HepG2 (cell line): ENCODE data around the gene ARHGEF7. TPM values are rescaled to one million over a fixed set of nuclear protein-coding genes. Genes with fewer than 3 reads are reported as not detected.

Experiments used
- ATAC-seq: fragments of 200-7000 bp; cut with Tn5 transposase; 3 replicates; pipeline ENCODE4 v1.9.1; 2020; ENCODE audit warnings: mild to moderate bottlenecking, moderate library complexity
- BruUV-seq: library from RNA; stranded (reverse); fragments of 400-500 nt; replicated peaks from 2 replicates; lab custom pipeline; 2021; lab: Mats Ljungman, UMichigan
- CTCF ChIA-PET: fragments of 300-600 bp; formaldehyde crosslinking; extraction: SDS; loops from one replicate; lab custom pipeline; 2021; ENCODE audit warnings: low total read pairs, inconsistent platforms, low intra/inter-chr PET ratio; lab: Yijun Ruan, JAX
- POLR2A ChIA-PET: fragments of 350-600 bp; sonication (Branson Sonifier 250); formaldehyde crosslinking; loops from one replicate; lab custom pipeline; 2020; ENCODE audit warnings: antibody characterized with exemption, inconsistent platforms; lab: Yijun Ruan, JAX
- DNase-seq: peaks from one replicate; pipeline ENCODE4 v3.0.0-alpha.2; 2015; ENCODE audit warnings: low spot score
- FAIRE-seq: peaks from 3 replicates; lab custom pipeline; 2011; peaks lifted over from hg19 to GRCh38; lab: Jason Lieb, UNC
- H2AFZ ChIP-seq: one replicate; pipeline ENCODE4 v1.6.1; 2011; ENCODE audit warnings: low read length, inconsistent platforms
- H3K27ac ChIP-seq: fragments of 300-600 bp; 3 replicates; pipeline ENCODE4 v1.8.0; 2011; ENCODE audit warnings: mixed run types, mild to moderate bottlenecking, mixed read lengths, low read length, inconsistent platforms; ENCODE audit not compliant: insufficient read depth; ENCODE audit errors: extremely low read length
- H3K27me3 ChIP-seq, 2 experiments: fragments of 200-600 bp in 1 of 2; 2 replicates in 1 of 2; 3 replicates in 1 of 2; pipeline versions ENCODE4 v1.6.0 to v1.8.0; 2011; ENCODE audit warnings: low read length in 2 of 2, mild to moderate bottlenecking in 2 of 2, moderate library complexity in 2 of 2, inconsistent platforms in 1 of 2; ENCODE audit not compliant: insufficient read depth in 2 of 2, control insufficient read depth in 1 of 2
- H3K36me3 ChIP-seq, 2 experiments: fragments of 200-600 bp in 1 of 2; replicated peaks in 1 of 2; 2 replicates in 1 of 2; 3 replicates in 1 of 2; pipeline versions ENCODE4 v1.5.1 to v1.8.0; 2011; ENCODE audit warnings: low read length in 2 of 2, inconsistent platforms in 1 of 2; ENCODE audit not compliant: insufficient read depth in 2 of 2, control insufficient read depth in 1 of 2
- H3K4me1 ChIP-seq: 2 replicates; pipeline ENCODE4 v1.5.1; 2012; ENCODE audit warnings: low read length, inconsistent platforms; ENCODE audit not compliant: insufficient read depth
- H3K4me2 ChIP-seq: 2 replicates; pipeline ENCODE4 v1.6.0; 2011; ENCODE audit warnings: low read depth, low read length, inconsistent platforms
- H3K4me3 ChIP-seq, 3 experiments: fragments of 200-600 bp in 1 of 3; sonication (generic), shearing (Covaris generic) in 1 of 3; replicated peaks in 1 of 3; 2 replicates each; pipeline ENCODE4 v1.5.1; 2011 to 2016; ENCODE audit warnings: low read length in 3 of 3, inconsistent platforms in 2 of 3, low read depth in 2 of 3, mild to moderate bottlenecking in 2 of 3, control low read depth in 1 of 3, mixed read lengths in 1 of 3; ENCODE audit not compliant: insufficient read depth in 1 of 3
- H3K79me2 ChIP-seq: one replicate; pipeline ENCODE4 v1.6.1; 2011; ENCODE audit warnings: low read length, inconsistent platforms; ENCODE audit not compliant: insufficient read depth
- H3K9ac ChIP-seq: 2 replicates; pipeline ENCODE4 v1.6.0; 2011; ENCODE audit warnings: mild to moderate bottlenecking, low read depth, low read length, inconsistent platforms; ENCODE audit not compliant: insufficient read depth
- H3K9me3 ChIP-seq: 2 replicates; pipeline ENCODE4 v1.5.1; 2012; ENCODE audit warnings: mild to moderate bottlenecking, low read length
- H4K20me1 ChIP-seq: 2 replicates; pipeline ENCODE4 v1.6.0; 2011; ENCODE audit warnings: inconsistent platforms, mild to moderate bottlenecking, low read length, moderate library complexity; ENCODE audit not compliant: insufficient read depth
- HCFC1 ChIP-seq: fragments of 150-350 bp; IDR thresholded peaks from 2 replicates; pipeline ENCODE4 v1.6.1; 2014; ENCODE audit warnings: low read depth, low read length
- HOXA3 ChIP-seq: sonication (generic); formaldehyde crosslinking; IDR thresholded peaks from 2 replicates; pipeline ENCODE4 v1.5.0; 2020; ENCODE audit warnings: missing genetic modification reagents
- ISX ChIP-seq: sonication (generic); formaldehyde crosslinking; conservative IDR thresholded peaks from 2 replicates; pipeline ENCODE4 v1.5.0; 2020; ENCODE audit warnings: missing genetic modification reagents
- PTBP1 ChIP-seq: fragments of 200-400 bp; formaldehyde crosslinking; IDR thresholded peaks from 2 replicates; pipeline ENCODE4 v1.6.1; 2018; ENCODE audit warnings: low read length, low read depth; ENCODE audit not compliant: poor library complexity, severe bottlenecking
- RAD21 ChIP-seq: fragments of 450-650 bp; formaldehyde crosslinking; IDR thresholded peaks from 2 replicates; pipeline ENCODE4 v1.5.0; 2020; ENCODE audit warnings: mild to moderate bottlenecking
- RARG ChIP-seq: sonication (generic); formaldehyde crosslinking; IDR thresholded peaks from 2 replicates; pipeline ENCODE4 v1.4.0; 2020; ENCODE audit warnings: low read depth, mild to moderate bottlenecking, missing genetic modification reagents
- RELA ChIP-seq: sonication (generic); formaldehyde crosslinking; IDR thresholded peaks from 2 replicates; pipeline ENCODE4 v1.4.0; 2020; ENCODE audit warnings: missing genetic modification reagents
- ZNF552 ChIP-seq: sonication (generic); formaldehyde crosslinking; IDR thresholded peaks from 2 replicates; pipeline ENCODE4 v1.9.0; 2022; ENCODE audit warnings: missing genetic modification reagents, mild to moderate bottlenecking, borderline replicate concordance
- ZNF83 ChIP-seq: sonication (generic); formaldehyde crosslinking; IDR thresholded peaks from 2 replicates; pipeline ENCODE4 v1.4.0; 2020; ENCODE audit warnings: missing genetic modification reagents, mild to moderate bottlenecking, borderline replicate concordance
- ZSCAN22 ChIP-seq: sonication (generic); formaldehyde crosslinking; IDR thresholded peaks from 2 replicates; pipeline ENCODE4 v1.4.0; 2020; ENCODE audit warnings: mild to moderate bottlenecking, missing genetic modification reagents
- WGBS: methylation state at CpG from one replicate; pipeline ENCODE4 v1.1.6; 2017; ENCODE audit warnings: low lambda C conversion rate; 5-methylcytosine and 5-hydroxymethylcytosine counted together
- in situ Hi-C: cut with HindIII; loops from 2 replicates; pipeline ENCODE4 v1.10.0; 2017; ENCODE audit warnings: low pct_unique_long_range_greater_than_20kb; ENCODE audit not compliant: extremely low pct_ligation_motif_present
- intact Hi-C: fragments of 100-400 bp; cut with micrococcal nuclease; formaldehyde crosslinking; loops from one replicate; pipeline ENCODE4 v1.10.0; 2022; ENCODE audit not compliant: unreplicated experiment
- polyA plus RNA-seq, 8 experiments: library from polyadenylated mRNA; depleted of rRNA in 3 of 8; stranded (reverse) in 7 of 8; unstranded in 1 of 8; fragments of >200 nt; fragmentation: Illumina TruSeq in 4 of 8; extraction: Trizol in 4 of 8; gene quantifications; 2 replicates each; pipeline versions ENCODE4 v1.2.1 to v1.2.3, GENCODE V29; 2011 to 2016; ENCODE audit warnings: low read depth in 4 of 8, missing spikeins in 1 of 8, mixed read lengths in 1 of 8; ENCODE audit not compliant: insufficient read depth in 1 of 8
- total RNA-seq, 5 experiments: library from RNA; depleted of rRNA; stranded (reverse); fragments of >200 nt; fragmentation: Illumina TruSeq; extraction: Trizol; gene quantifications; 2 replicates each; pipeline ENCODE4 v1.2.3, GENCODE V29; 2016; ENCODE audit warnings: low read depth in 1 of 5
- TF ChIP-seq, protein P1 (sequence below): sonication (generic); formaldehyde crosslinking; IDR thresholded peaks from 2 replicates; pipeline ENCODE4 v1.4.0; 2020; ENCODE audit warnings: mild to moderate bottlenecking, low read depth, missing genetic modification reagents
- TF ChIP-seq, protein P2 (sequence below): sonication (generic); formaldehyde crosslinking; IDR thresholded peaks from 2 replicates; pipeline ENCODE4 v1.5.0; 2020; ENCODE audit warnings: missing genetic modification reagents

Gene ARHGEF7
- total and polyA plus RNA-seq, 2 of the 13 experiments (the other 11 are each of a cell fraction or from before 2014, with no cell fraction given) = 15.7 to 22.3 TPM

DNA sequence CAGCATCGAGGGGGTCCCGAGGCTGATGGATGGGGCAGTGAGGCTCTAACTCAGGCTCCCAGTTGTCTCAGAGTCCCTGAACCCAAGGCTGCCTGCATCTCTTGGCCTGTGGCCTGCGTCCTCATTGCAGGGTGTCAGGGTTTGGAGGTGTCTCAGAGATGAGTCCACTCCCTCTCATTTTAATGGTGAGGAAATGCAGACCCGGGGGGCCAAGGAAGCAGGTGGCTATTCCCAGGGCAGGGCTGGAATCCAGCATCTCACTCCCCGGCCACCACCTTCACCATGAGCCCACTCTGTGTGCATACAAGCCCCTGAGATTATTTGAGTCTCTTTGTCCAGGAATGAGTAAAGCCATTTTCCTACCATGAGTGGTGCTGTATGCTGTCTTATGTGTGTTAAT lies 226.8 kb downstream of the ARHGEF7 start (continued):
- TF ChIP-seq RAD21 (no peak), ZNF83 (CRISPR knock-in tag) (no peak), PTBP1 (no peak)
- TF ChIP-seq, protein P1, sequence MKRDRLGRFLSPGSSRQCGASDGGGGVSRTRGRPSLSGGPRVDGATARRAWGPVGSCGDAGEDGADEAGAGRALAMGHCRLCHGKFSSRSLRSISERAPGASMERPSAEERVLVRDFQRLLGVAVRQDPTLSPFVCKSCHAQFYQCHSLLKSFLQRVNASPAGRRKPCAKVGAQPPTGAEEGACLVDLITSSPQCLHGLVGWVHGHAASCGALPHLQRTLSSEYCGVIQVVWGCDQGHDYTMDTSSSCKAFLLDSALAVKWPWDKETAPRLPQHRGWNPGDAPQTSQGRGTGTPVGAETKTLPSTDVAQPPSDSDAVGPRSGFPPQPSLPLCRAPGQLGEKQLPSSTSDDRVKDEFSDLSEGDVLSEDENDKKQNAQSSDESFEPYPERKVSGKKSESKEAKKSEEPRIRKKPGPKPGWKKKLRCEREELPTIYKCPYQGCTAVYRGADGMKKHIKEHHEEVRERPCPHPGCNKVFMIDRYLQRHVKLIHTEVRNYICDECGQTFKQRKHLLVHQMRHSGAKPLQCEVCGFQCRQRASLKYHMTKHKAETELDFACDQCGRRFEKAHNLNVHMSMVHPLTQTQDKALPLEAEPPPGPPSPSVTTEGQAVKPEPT (CRISPR knock-in tag) = no peak

DNA sequence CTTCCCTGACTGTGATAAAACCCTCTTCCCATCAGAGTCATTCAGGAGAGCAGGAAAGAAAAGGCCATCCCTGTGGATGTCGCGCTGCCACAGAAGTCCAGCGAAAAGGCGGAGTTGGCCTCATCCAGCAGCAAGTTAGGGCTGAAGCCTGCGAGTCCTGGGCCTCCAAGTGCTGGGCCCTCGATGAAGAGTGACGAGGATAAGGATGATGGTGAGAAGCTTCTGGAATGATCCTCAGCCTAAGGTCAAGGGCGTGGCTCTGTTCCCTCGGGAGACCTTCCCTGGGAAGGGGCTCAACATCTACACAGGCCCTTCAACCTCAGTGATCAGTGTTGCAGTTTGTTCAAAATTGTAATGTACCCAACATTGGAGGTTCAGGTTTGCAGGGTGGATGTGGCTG lies 227.6 kb downstream of the ARHGEF7 start:
- H3K27me3 ChIP-seq = peaks cover 0 to 7% of the 10 kb centered on the region in 2 experiments; a peak in 1 of 5 replicates
- H3K27ac ChIP-seq = no peak overlapping the region
- no peak for TF ChIP-seq HOXA3 (CRISPR knock-in tag)
- TF ChIP-seq ZNF552 (CRISPR knock-in tag) = no peak
- TF ChIP-seq RELA (CRISPR knock-in tag) = no peak
- no peak for TF ChIP-seq ISX (CRISPR knock-in tag)
- no peak for TF ChIP-seq ZSCAN22
- TF ChIP-seq, protein P2, sequence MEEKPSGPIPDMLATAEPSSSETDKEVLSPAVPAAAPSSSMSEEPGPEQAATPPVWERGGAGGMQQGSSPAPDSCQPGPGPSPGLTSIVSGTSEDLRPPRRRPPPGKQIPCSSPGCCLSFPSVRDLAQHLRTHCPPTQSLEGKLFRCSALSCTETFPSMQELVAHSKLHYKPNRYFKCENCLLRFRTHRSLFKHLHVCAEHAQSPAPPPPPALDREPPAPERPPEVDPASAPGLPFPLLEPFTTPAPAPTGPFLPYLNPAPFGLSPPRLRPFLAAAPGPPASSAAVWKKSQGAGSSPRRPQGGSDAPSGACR (CRISPR knock-in tag) = no peak
- TF ChIP-seq HCFC1 = no peak
- no peak for TF ChIP-seq RARG (CRISPR knock-in tag)
- no peaks in the 10 kb centered on the region for H4K20me1 ChIP-seq
- no peaks in the 10 kb centered on the region for H3K4me1 ChIP-seq
- in situ Hi-C loops (no loop called here), intact Hi-C loops (no loop called here)
- no peaks in the 10 kb centered on the region for H3K9me3 ChIP-seq
- DNase-seq = no peak
- H3K79me2 ChIP-seq = no peaks in the 10 kb centered on the region
- ATAC-seq = no peak
- WGBS = 77% methylated on average over 7 of the region's 9 CpGs
- no peak overlapping the region for H3K4me3 ChIP-seq
- H3K4me2 ChIP-seq = no peak overlapping the region
- H2AFZ ChIP-seq = no peak overlapping the region
- no peak for FAIRE-seq
- ChIA-PET CTCF (no interaction called here), POLR2A (no interaction called here)
- H3K36me3 ChIP-seq = no peaks in the 10 kb centered on the region
- no peak overlapping the region for H3K9ac ChIP-seq
- BruUV-seq = no TSS peak
